D341Med (cell line): ENCODE measurements around the gene CLPX.
"Not testable (repeated sequence)": the region's sequence is repeated elsewhere in the genome, so short reads cannot be mapped to it uniquely, and the experiment has no call there.

Experiments used
- DNase-seq: peaks from one replicate; pipeline ENCODE4 v3.0.0; 2012; ENCODE audit warnings: low spot score

CLPX gene

GRCh38 chr15:65101891-65102708, 83.0 kb downstream of the CLPX start:
- peak; percentile 40 for DNase-seq

GRCh38 chr15:65101411-65101890, 83.7 kb downstream of the CLPX start:
- peak; percentile 74 for DNase-seq

GRCh38 chr15:65100442-65100841, 84.7 kb downstream of the CLPX start:
- DNase-seq, result no peak

- DNase-seq, result not testable (repeated sequence)
These were observed 85.3 kb downstream of the CLPX start for GRCh38 chr15:65099801-65100200.

GRCh38 chr15:65099336-65099735, 85.8 kb downstream of the CLPX start:
- no peak for DNase-seq
